Activated CD4-positive, alpha-beta T cell treated with anti-CD3 and anti-CD28 coated beads, Interleukin-2, amount 10 ng/mL, durations not matched to agents 24 days and 14 days (primary cell): ENCODE results near the gene GLB1L3. TPM values are rescaled to one million over a fixed set of nuclear protein-coding genes. Genes with fewer than 3 reads are reported as not detected.

Experiments
- DNase-seq: peaks from one replicate; pipeline ENCODE4 v3.0.0; 2022
- H3K27ac Mint-ChIP-seq: one replicate; pipeline ENCODE4 v1.8.0; 2022; ENCODE audit warnings: mild to moderate bottlenecking, mixed read lengths
- H3K27me3 Mint-ChIP-seq: one replicate; pipeline ENCODE4 v1.8.0; 2022; ENCODE audit warnings: mixed read lengths
- H3K36me3 Mint-ChIP-seq: one replicate; pipeline ENCODE4 v1.8.0; 2022; ENCODE audit warnings: low read depth, mild to moderate bottlenecking, mixed read lengths
- H3K4me1 Mint-ChIP-seq: one replicate; pipeline ENCODE4 v1.8.0; 2021; ENCODE audit warnings: mixed read lengths
- H3K4me3 Mint-ChIP-seq: one replicate; pipeline ENCODE4 v1.8.0; 2022; ENCODE audit warnings: mild to moderate bottlenecking, moderate library complexity, mixed read lengths
- H3K9me3 Mint-ChIP-seq: one replicate; pipeline ENCODE4 v1.8.0; 2021; ENCODE audit warnings: mixed read lengths
- intact Hi-C: fragments of 100-400 bp; cut with micrococcal nuclease; formaldehyde crosslinking; loops from one replicate; pipeline ENCODE4 v1.15.1; 2023
- total RNA-seq: library from RNA; stranded (reverse); gene quantifications from 2 replicates; pipeline ENCODE4 v1.2.3, GENCODE V29; 2022

GLB1L3 gene
- total RNA-seq, 1 donor from 2014 or later = 17.0 TPM

GRCh38 chr11:134365011-134365925, 89.1 kb downstream of the GLB1L3 start:
- H3K27me3 Mint-ChIP-seq = peaks cover 4% of the 10 kb centered on the region
- intact Hi-C loops = no loop called here

DNA sequence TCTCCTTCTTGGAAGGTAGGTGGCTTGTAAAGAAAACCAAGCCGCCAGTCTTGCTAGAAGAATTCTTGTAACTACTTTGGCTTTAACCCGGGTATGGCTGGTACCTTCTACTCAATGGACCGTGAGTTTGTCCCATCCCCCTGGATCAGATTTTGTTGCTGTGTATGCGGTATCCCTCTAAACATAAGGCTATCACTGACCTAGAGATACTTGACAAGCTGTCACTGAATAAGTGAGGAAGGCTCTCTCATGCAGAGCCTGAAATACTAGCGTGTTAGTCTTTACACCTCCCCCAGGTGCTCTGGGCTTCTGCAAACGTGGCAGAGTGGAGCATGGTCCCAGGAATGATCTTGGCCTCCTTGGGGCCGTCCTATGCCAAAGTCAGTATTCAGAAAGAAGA, 90.1 kb downstream of the GLB1L3 start:
- Mint-ChIP-seq H3K4me1 (peaks cover 5% of the 10 kb centered on the region), H3K9me3 (no peaks in the 10 kb centered on the region), H3K4me3 (no peak overlapping the region), H3K36me3 (no peaks in the 10 kb centered on the region), H3K27me3 (peaks cover 3% of the 10 kb centered on the region), H3K27ac (no peak overlapping the region)
- intact Hi-C loops = no loop called here
- no peak for DNase-seq

More at GRCh38 chr11:134365011-134365925, 89.1 kb downstream of the GLB1L3 start:
- Mint-ChIP-seq H3K36me3 (no peaks in the 10 kb centered on the region), H3K4me1 (peaks cover 7% of the 10 kb centered on the region), H3K27ac (no peak overlapping the region), H3K4me3 (no peak overlapping the region), H3K9me3 (no peaks in the 10 kb centered on the region)
- no peak for DNase-seq

DNA sequence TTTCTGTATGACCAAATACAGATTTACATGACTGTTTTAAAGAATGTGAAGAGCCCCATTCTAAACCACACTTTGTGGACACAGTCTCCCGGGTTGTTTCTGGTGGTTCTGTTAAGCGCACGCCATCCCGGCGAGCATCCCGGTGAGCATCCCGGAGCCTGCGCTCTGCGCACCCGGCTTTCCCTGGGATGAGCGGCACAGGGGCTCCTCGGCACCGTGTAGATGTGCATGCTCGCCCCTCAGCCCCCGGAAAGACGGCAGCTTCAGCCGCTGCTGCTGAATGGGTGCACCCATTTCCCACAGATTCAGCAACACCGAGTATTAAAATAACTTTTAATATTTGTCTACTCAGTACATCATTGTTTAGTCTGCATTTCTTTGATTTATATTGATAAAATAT, 91.6 kb downstream of the GLB1L3 start:
- no peak for DNase-seq
- Mint-ChIP-seq H3K9me3 (no peaks in the 10 kb centered on the region), H3K27ac (no peak overlapping the region), H3K36me3 (no peaks in the 10 kb centered on the region), H3K4me1 (no peaks in the 10 kb centered on the region), H3K27me3 (no peaks in the 10 kb centered on the region), H3K4me3 (no peak overlapping the region)
- intact Hi-C loops = no loop called here

Other genes with a start within 250 kb of the GLB1L3 start
- gene JAM3, start 207.3 kb upstream of the GLB1L3 start, total RNA-seq = 4.7 and 5.0 TPM in 2 replicates
- 108 and 111 TPM in 2 replicates for gene NCAPD3, start 52.4 kb upstream of the GLB1L3 start, total RNA-seq
- gene VPS26B, start 51.7 kb upstream of the GLB1L3 start, total RNA-seq = 41.6 and 42.6 TPM in 2 replicates
- gene THYN1, start 23.0 kb upstream of the GLB1L3 start, total RNA-seq = 61.6 and 69.1 TPM in 2 replicates
- 26.0 and 26.7 TPM in 2 replicates for gene ACAD8, start 22.8 kb upstream of the GLB1L3 start, total RNA-seq
- 10.2 and 11.2 TPM in 2 replicates for gene GLB1L2, start 55.6 kb downstream of the GLB1L3 start, total RNA-seq
- gene B3GAT1, start 135.9 kb downstream of the GLB1L3 start, total RNA-seq = 0.16 and 0.28 TPM in 2 replicates